HG02588 (cell line): ENCODE measurements around the gene FXYD3.

Experiments
- ATAC-seq: cut with Tn5 transposase; IDR thresholded peaks from one replicate; pipeline ENCODE4 v1.9.1; 2021; ENCODE audit warnings: mild to moderate bottlenecking, moderate library complexity; ENCODE audit not compliant: unreplicated experiment

The FXYD3 gene

GRCh38 chr19:35115177-35115951 is at the start of gene FXYD3:
Gene FXYD3, plus strand, starts transcription at chr19:35115823. Its CDS starts 3,554 bp downstream, at chr19:35119377.
- ATAC-seq: no peak

GRCh38 chr19:35066121-35066520 is 49.5 kb upstream of the FXYD3 start:
- ATAC-seq: no peak

DNA sequence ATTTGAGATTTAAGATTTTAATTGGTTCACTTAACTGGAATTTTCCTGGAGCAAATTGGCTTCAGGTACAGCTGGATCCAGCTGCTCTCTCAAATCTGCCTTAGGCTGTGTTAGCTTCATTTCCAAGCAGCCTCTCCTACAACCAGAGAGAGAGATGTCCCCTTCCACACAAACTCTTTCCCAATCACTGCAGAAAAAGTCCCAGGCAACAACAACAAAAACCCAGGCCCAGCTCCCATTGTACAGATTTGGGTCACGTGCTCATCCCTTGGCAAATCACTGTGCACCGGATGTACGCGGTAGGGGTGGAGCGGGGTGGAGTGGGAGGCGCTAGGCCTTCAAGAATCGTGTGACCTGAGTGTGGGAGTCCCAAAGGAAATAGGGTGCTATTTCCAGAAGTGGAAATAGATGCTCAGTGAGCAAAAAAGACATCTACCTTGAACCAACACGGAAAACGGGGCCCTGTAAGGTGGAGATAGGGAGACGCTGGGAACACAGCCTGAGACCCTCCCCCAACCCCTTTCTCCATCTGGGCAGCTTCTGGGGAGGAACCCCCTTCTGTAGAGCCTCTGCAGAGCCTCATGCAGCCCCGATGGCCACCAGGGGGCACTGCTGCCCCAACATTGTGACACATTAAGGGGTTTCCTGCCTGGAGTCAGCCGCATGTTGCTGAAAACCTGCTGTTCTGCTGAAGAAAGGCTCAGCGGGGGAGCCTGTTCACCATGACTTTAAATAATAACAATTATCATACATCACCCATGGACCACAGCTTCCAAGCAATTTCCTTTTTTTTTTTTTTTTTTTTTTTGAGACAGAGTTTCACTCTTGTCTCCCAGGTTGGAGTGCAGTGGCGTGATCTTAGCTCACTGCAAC is 48.7 kb upstream of the FXYD3 start:
- ATAC-seq: peak; percentile 46

DNA sequence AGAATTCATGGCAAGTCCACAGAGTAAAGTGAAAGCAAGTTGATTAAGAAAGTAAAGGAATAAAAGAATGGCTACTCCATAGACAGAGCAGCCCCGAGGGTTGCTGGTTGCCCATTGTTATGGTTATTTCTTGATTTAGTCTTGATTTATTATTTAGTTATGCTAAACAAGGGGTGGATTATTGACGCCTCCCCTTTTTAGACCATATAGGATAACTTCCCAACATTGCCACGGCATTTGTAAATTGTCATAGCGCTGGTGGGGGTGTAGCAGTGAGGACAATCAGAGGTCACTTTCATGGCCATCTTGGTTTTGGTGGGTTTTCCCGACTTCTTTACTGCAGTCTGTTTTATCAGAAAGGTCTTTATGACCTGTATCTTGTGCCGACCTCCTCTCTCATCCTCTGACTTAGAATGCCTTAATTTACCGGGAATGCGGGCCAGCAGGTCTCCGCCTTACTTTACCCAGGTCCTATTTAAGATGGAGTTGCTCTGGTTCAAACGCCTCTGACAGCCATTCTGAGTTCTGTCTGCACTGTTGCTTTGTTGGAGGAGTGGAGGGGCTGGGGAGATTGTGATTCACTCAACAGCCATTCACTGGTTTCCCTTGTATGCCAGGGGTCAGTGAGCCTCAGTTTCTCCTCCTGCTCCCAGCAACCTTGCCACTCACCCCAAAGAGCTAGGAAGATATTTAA is 46.5 kb upstream of the FXYD3 start:
- no peak for ATAC-seq

DNA sequence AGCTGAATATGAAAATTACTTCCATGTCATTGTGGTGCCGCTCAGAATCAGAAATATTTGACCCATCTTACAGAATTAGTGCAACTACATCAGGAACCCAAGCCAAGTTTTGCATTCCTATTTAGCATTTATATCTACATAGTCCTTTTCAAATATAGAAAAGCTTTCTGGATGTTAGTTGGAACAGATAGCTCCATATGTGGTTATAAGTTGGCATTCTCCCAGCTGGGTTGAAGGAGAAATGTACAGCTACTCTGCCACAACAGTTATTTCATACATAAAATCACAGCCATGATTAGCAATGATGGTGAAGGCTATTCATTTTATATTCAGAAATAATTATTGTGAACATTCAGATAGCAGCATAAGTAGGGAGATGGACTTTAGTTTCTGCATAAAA is 45.9 kb upstream of the FXYD3 start:
- ATAC-seq: no peak

DNA sequence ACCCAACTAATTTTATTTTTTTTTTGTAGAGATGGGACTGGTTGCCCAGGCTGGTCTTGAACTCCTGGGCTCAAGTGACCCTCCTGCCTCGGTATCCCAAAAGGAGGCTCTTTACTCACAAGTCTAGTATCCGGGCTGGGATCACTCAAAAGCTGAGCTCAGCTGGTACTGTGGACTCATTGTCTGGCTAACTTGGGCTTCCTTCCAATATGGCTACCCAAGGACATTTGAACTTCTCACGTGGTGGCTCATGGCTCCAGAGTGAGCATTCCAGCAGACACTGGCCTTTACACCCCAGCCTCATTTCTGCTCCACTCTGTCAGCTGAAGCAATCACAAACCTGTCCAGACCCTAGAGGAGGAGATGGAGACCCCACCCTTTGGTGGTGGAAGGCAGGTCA is 45.2 kb upstream of the FXYD3 start:
- no peak for ATAC-seq

DNA sequence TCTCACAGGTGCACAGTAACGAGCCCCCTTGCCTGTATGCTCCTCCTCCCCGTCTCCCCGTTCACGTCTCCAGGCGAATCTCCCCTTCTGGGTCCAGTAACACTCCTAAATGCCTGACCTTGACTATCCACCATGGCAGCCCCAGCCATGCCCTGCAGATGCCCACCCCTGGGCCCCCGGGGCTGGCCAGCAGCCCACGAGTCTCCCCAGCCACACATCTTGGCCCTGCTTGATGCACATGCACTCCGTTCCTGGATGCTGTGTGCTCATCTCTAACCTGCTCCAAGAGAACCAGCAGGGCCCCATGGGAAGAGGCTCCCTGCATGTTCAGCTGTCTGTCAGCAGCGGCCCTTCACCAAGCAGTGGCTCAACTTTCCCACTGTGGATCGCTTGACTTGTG is 42.1 kb upstream of the FXYD3 start:
- ATAC-seq: no peak

DNA sequence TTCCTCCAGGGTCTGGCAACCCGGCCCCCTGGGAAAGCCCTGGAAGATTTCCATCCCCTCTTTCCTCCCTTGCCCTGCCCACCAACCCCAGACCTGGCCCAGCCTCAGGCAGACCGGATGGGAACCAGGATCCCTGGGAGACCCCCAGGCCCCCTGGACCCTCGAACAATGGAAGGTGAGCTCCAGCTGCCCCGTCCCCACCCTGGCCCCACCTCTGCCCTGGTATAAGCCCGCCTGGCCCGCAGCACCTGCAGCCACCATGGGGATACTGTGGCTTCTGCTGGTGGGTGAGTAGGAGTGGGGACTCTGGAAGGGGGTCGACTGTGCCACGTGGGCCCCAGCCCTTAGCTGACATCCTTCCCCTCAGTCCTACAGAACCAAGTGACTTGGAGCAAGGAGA is 41.7 kb upstream of the FXYD3 start:
- no peak for ATAC-seq

- no peak for ATAC-seq
Observed at GRCh38 chr19:35074426-35075201, 41.0 kb upstream of the FXYD3 start.

DNA sequence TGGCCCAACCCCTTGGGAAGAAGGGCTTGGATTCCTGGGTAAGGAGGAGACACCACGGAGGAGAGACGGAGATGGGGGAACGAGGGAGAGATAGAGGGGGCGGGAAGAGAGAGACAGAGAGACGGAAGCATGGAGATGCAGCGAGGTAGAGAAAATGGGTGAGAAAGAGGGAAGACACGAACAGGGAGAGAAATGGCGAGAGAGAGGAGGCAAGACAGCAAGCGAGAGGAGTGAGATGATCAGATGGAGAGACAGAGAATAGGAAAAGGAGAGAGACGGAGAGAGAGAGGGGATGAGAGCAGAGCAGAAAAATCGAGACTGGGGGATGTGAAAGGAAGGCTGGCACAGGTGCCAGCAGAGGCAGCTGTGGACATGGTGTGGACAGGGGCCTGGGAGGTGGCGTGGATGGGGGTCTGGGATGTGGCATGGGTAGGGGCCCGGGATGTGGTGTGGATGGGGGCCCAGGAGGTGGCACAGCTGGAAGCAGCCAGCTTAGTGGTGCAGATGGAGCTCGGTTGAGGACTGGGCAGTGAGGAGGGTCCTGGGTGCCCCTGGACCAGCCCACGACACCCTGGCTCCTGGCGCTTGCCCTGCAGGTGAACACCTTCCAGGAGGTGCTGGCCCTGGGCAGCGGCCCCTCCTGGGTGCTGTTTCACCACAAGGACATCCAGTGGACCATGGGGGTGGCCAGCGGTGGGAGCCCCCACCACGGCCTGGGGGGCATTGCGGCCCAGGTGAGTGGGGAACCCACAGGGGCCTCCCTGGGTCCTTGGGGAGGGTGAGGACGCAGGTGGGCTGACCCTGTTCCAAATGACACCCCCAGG is 40.2 kb upstream of the FXYD3 start:
- ATAC-seq: no peak

- ATAC-seq: no peak
Observed at GRCh38 chr19:35076026-35076370, 39.6 kb upstream of the FXYD3 start.

GRCh38 chr19:35076657-35077056 is 39.0 kb upstream of the FXYD3 start:
- ATAC-seq: no peak

DNA sequence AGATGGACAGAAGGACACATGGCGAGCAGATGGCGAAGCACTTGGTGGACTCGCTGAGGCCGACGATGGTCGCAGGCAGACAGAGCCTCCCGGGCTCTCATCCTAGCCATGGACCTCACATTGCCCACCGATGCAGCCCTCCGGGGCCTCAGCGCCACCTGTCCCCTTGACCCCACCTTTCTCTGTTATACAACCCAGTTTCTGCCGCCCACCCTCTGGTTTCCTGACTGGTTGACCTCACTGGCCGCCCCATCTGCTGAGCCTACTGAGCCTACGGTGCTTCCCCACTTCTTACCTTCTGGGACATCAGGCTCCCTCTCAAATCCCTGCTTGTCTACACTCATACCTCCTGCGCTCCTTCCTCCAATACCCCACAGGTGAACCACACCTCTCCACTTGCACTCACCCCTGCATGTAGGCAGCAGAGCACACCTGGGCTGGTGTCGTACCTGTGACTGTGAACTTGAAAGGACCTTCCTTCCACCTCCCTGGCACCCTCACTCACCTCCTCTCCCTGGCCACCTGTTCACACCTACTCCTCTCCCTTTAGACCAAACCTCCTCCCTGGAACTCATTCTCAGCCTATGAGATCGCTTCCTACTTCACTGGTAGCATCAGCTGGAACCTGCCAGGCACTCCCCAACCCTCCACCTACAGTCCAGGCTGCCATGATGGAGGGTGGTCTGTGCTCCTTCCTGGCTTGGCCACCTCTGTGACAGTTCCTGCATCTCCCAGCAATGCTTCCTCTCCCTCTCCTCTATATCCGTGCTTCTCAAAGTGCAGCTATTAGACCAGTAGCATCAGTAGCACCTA is 38.0 kb upstream of the FXYD3 start:
- ATAC-seq: no peak

DNA sequence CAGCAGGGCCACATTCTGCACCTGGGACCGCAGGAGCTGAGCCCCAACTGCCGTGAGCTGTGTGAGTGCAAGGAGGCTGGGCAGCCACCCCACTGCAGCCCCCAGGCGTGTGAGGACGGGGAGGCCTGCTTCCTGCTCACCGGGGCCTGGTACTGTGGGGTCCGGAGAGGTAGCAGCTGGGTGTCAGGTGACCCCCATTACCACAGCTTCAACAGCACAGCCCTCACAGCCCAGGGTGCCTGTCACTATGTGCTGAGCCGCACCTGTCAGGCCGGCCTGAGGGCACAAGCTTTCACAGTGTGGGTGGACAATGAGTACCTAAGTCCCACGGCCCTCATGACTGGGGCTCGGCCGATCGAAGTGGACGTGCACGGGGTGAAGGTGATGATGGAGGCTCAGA is 35.8 kb upstream of the FXYD3 start:
- no peak for ATAC-seq

DNA sequence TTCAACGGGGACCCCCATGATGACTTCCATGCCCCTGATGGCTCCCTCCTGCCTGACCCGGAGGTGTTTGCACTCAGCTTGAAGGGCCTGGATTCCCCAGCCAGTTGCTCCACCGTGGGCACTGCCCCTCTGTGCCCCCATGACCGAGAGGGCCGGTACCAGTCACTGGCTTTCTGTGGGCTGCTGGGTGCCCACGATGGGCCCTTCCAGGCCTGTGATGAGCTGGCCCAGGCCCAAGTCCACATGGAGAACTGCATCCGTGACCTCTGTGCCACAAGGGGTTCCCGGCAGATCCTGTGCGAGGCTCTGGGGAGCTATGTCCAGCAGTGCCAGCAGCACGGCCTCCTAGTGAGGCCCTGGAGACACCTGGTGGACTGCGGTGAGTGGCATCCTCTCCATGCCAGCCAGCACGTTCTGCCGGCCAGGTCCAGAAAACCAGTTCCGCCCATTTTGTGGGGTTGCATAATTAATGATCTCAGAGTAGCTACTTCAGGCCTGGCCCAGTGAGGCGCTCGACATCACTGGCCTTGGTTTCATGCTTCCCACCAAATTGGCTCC is 34.9 kb upstream of the FXYD3 start:
- ATAC-seq: no peak

DNA sequence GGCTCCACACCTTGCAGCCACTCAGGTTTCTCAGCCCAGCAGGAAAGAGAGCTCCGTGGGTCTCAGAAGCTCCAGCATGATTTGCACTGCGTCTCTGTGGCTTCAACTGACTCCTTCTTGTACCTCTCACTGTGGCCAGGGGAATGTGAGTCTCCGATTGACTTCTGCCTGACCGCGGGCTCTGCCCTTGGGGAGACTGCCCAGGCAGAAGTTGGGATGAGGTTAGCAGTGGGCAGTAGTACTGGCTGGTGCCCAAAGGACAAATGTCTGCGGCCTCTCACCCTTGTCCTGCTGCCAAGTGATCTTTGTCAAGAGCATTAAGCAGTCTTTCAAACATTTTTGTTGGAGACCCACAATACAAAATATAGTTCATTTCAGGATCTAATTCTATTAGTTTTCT is 34.4 kb upstream of the FXYD3 start:
- ATAC-seq: no peak

- no peak for ATAC-seq
Observed at GRCh38 chr19:35083691-35084508, 31.7 kb upstream of the FXYD3 start.

- ATAC-seq: no peak
Observed at GRCh38 chr19:35084509-35084762, 31.2 kb upstream of the FXYD3 start.
